GM21381 (cell line): Measurements from ENCODE around the gene CORO2A.

Source experiments
- ATAC-seq: cut with Tn5 transposase; IDR thresholded peaks from one replicate; pipeline ENCODE4 v1.9.1; 2021; ENCODE audit warnings: mild to moderate bottlenecking, moderate library complexity; ENCODE audit not compliant: unreplicated experiment

Gene CORO2A

GRCh38 chr9:98219794-98220370, 27.4 kb upstream of the CORO2A start:
- no peak for ATAC-seq

DNA sequence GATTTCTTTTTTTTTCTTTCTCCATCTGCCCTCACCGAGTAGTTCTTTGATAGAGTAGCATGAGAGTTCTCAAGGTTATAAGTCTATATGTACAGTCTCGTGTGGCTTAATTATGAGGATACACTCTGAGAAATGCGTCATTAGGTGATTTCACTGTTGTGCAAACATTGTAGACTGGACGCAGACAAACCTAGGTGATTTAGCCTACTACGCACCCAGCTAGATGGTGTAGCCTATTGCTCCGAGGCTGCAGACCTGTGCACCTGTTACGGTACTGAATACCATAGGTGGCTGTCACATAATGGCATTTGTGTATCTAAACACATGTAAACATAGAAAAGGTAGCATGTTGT, 26.9 kb upstream of the CORO2A start:
- ATAC-seq: no peak

DNA sequence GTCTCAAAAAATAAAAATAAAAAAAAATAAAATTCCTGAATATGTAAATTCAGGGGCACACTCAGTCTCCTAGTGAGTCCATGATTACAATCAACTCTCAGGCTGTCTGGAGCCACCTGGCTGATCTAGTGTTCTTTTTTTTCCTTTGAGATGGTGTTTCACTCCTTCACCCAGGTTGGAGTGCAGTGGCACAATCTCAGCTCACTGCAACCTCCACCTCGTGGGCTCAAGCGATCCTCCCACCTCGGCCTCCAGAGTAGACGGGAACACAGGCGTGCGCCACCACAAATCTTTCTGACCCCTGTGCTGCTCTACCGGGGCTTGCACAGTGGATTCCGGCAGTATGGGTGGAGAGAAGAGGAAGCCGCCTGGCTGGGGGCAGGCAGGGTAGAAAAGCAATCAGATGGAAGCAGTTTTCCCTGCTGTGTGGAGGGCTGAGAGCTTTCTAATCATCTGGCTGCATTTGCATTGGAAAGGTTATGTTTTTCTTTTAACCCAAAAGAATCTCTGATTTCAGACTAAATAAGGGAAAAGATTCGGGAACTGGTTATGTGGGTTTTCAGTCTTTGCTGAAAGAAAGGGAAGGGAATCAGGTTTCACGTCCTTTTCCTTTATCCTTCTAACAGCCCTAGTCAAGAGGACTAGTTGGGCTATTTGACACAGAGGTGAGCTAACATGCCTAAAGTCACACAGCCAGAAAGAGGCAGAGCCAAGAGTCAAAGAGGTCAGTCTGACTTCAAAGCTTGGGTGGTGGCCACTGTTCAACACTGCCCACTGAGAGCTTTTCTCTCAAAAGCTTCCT, 26.3 kb upstream of the CORO2A start:
- ATAC-seq: no peak

GRCh38 chr9:98217255-98217654, 24.8 kb upstream of the CORO2A start:
- ATAC-seq: no peak

DNA sequence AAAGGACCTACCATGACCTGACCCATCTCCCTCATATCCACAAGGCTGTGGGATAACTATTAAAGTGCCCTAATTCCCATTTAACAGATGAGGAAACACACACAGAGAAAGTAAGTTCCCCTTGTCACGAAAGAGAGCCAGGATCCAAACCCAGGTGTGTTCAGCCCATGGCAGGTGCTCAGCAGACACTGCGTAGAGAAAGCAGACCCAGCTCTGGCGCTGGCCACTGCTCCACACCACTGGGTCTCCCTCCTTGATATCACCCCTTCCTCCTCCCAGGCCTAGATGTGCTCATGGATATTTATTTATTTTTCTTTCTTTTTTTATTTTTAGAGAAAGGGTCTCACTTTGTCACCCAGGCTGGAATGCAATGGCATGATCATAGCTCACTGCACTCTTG, 24.0 kb upstream of the CORO2A start:
- no peak for ATAC-seq

- ATAC-seq: no peak
Measured at GRCh38 chr9:98215821-98216220, 23.4 kb upstream of the CORO2A start.

DNA sequence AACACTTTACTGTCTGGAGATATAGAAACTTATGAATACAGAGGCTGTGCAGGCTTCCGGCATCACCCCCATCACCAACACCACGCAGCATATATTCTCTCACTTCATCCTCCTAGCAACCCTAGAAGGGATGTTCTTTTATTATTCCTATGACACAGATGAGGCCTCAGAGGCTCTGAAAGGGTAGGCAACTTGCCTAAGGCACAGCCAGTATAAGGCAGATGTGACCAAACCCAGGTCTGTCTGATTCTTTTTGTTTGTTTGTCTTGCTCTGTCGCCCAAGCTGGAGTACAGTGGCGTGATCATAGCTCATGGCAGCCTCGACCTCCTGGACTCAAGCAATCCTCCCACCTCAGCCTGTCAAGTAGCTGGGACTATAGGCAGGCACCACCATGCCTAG, 22.8 kb upstream of the CORO2A start:
- no peak for ATAC-seq

- no peak for ATAC-seq
Measured at GRCh38 chr9:98214811-98215210, 22.4 kb upstream of the CORO2A start.

GRCh38 chr9:98211260-98211659, 18.8 kb upstream of the CORO2A start:
- no peak for ATAC-seq

- ATAC-seq: no peak
Measured at GRCh38 chr9:98210435-98210834, 18.0 kb upstream of the CORO2A start.

DNA sequence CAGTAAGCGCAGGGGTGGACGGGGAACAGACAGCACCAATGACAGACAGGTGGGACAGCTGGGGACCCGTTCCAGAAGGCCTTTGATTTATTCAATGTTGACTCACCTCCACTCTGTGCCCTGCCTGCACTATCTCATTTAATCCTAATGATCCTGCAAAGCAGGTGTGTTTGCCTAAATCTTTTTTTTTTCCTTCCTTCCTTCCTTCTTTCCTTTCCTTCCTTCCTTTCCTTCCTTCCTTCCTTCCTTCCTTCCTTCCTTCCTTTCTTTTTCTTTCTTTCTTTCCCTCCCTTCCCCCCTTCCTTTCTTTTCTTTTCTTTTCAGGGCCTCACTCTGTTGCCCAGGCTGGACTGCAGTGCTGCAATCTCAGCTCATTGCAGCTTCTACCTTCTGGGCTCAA, 17.1 kb upstream of the CORO2A start:
- no peak for ATAC-seq

GRCh38 chr9:98208635-98209034, 16.2 kb upstream of the CORO2A start:
- no peak for ATAC-seq

DNA sequence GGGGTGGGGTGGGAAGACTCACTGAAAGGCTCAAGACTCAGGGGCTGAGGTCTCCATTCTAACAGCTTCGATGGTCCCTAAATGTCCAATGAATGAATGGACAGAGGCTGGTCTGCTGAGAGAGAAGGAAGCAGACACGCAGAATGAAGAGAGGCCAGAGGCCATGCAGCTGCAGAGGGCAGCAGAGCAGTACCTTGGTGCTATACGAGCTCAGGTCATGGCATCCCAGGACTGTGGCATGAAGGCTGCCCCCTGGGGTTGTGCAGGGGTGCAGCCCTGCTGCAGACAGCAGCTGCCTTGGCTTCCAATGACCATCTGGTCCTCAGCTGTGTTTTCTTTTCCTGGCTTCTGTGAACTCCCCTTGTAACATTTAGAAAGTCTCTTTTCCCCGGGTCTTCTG, 15.2 kb upstream of the CORO2A start:
- no peak for ATAC-seq

- no peak for ATAC-seq
Measured at GRCh38 chr9:98206754-98207153, 14.3 kb upstream of the CORO2A start.

- no peak for ATAC-seq
Measured at GRCh38 chr9:98204692-98205091, 12.3 kb upstream of the CORO2A start.

GRCh38 chr9:98203153-98203552, 10.7 kb upstream of the CORO2A start:
- ATAC-seq: no peak

- ATAC-seq: no peak
Measured at GRCh38 chr9:98202252-98202651, 9.8 kb upstream of the CORO2A start.

- no peak for ATAC-seq
Measured at GRCh38 chr9:98201749-98202148, 9.3 kb upstream of the CORO2A start.

DNA sequence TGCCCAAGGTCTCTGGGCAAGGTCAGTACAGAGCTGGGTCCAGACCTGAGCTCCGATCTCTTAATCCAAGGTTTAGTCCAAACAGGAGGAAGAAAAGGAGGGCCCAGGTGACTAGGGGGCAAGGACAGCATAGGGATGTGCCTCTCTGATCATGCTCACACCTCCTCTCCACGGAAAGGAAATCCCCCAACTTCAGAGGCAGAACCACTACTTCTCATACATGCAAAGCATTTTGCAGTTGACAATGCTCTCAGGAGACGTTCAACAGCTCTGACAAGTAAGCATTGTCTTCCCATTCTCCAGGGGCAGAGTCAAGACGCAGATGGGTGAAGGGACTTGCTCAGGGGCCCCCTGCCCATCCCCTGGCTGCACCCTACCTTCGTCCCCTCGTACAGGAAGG, 8.7 kb upstream of the CORO2A start:
- ATAC-seq: no peak

DNA sequence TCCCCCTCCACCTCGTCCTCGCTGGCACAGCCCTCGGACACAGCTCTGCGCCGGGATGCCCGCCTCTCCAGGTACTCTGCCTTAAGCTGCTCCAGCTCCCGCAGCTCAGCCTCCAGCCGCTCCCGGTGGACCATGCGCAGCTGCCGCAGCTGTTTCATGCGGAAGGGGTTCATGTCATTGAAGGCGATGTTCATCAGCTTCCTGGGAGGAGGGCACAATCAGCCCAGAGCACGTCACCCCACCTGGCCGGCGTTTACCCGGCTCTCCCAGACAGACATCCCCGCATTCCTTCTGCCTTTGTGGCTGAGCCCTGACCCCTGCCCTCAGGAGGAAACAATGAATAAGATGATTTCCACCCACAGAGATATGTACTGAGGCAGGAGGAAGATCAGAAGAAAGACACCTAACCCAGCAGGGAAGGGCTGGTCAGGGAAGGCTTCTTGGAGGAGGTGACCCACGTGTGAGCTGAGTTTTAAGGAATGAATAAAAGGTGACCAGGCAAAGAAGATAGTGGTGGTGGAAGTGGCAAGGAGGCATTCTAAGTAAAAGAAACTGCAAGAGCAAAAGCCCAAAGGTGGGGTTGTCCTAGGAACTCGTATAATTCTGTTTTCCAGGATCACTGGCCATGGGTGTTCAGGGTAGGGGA, 7.1 kb upstream of the CORO2A start:
- no peak for ATAC-seq

- no peak for ATAC-seq
Measured at GRCh38 chr9:98195671-98196070, 3.2 kb upstream of the CORO2A start.

- no peak for ATAC-seq
Measured at GRCh38 chr9:98193336-98193944, 1.0 kb upstream of the CORO2A start.
